Neutrophil (primary cell): Measurements from ENCODE around the gene ANKRD55.

Experiments used
- H3K27ac ChIP-seq: fragments of 200-600 bp; sonication (generic); 2 replicates; pipeline ENCODE4 v1.5.1; 2016; ENCODE audit warnings: mild to moderate bottlenecking, moderate library complexity
- H3K27me3 ChIP-seq: fragments of 200-600 bp; sonication (generic); 2 replicates; pipeline ENCODE4 v1.6.0; 2016; ENCODE audit warnings: mild to moderate bottlenecking
- H3K36me3 ChIP-seq: fragments of 200-600 bp; sonication (generic); 2 replicates; pipeline ENCODE4 v1.5.1; 2017
- H3K4me1 ChIP-seq, 2 experiments: fragments of 200-600 bp in 1 of 2; sonication (generic) in 1 of 2; 1 replicate in 1 of 2; 2 replicates in 1 of 2; pipeline versions ENCODE4 v1.5.1 to v1.6.1; 2013 to 2016; ENCODE audit warnings: low read depth in 1 of 2, low read length in 1 of 2, mild to moderate bottlenecking in 1 of 2, moderate library complexity in 1 of 2; ENCODE audit not compliant: control insufficient read depth in 1 of 2, insufficient read depth in 1 of 2
- H3K4me3 ChIP-seq, 2 experiments: fragments of 200-600 bp in 1 of 2; sonication (generic) in 1 of 2; 1 replicate in 1 of 2; 2 replicates in 1 of 2; pipeline ENCODE4 v1.5.1; 2013 to 2016; ENCODE audit warnings: low read depth in 1 of 2, low read length in 1 of 2, mild to moderate bottlenecking in 1 of 2, moderate library complexity in 1 of 2
- H3K9me3 ChIP-seq: fragments of 200-600 bp; sonication (generic); 2 replicates; pipeline ENCODE4 v1.5.1; 2016
- TF ChIP-seq, protein P1 (sequence below): fragments of 200-600 bp; sonication (generic); IDR thresholded peaks from 2 replicates; pipeline ENCODE4 v1.5.1; 2016; ENCODE audit warnings: antibody characterized with exemption

ANKRD55 gene

DNA sequence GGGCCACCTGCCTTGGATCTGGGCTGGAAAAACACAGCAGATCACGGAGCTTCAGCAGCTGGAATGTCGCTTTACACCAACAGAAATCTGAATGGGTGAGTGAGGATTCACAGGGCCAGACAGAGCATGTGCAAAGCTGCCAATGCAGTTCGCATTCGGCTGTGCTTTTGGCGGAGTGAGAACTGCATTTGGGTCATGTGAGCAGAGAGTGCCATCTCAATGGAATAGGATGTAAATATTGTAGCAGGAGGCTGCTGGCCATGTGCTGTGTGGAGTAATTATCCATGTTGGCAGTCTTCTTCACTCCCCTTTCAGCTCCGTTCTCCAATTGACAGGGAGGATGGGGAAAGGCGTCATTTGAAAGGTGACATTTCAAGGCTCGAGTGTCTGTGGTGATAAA lies at the start of gene ANKRD55:
Gene ANKRD55, minus strand, starts transcription at position 101 of the 400 bp plus-strand sequence. CDS start 417 bp downstream, outside the sequence.
- no peak within 1 kb of the TSS for H3K27ac ChIP-seq
- H3K4me3 ChIP-seq = no peak within 1 kb of the TSS
- H3K4me1 ChIP-seq = no peaks in the 10 kb centered on the region
- H3K36me3 ChIP-seq = no peaks in the 10 kb centered on the region
- no peaks in the 10 kb centered on the region for H3K9me3 ChIP-seq
- H3K27me3 ChIP-seq = peaks cover 24% of the 10 kb centered on the region
- TF ChIP-seq, protein P1, sequence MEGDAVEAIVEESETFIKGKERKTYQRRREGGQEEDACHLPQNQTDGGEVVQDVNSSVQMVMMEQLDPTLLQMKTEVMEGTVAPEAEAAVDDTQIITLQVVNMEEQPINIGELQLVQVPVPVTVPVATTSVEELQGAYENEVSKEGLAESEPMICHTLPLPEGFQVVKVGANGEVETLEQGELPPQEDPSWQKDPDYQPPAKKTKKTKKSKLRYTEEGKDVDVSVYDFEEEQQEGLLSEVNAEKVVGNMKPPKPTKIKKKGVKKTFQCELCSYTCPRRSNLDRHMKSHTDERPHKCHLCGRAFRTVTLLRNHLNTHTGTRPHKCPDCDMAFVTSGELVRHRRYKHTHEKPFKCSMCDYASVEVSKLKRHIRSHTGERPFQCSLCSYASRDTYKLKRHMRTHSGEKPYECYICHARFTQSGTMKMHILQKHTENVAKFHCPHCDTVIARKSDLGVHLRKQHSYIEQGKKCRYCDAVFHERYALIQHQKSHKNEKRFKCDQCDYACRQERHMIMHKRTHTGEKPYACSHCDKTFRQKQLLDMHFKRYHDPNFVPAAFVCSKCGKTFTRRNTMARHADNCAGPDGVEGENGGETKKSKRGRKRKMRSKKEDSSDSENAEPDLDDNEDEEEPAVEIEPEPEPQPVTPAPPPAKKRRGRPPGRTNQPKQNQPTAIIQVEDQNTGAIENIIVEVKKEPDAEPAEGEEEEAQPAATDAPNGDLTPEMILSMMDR = no peak

DNA sequence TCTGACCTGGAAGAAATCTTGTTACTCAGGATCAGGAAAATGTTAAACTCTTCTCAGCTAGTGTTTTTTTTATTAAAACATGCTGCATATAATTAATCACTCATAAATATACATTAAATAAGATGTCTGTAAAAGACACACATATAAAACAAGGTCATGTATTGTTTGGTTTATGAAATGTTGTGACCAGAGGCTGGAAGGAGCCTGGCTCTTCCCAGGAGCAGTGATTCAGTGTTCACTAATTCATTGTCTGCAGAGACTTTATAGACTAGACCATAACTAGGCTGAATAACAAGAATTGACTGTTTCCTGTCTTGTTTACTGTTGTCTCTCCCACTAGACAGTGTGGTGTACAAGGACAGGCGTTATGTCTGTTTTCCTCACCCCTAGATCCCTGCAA lies 49.1 kb upstream of the ANKRD55 start:
- Histone ChIP-seq H3K36me3 (no peaks in the 10 kb centered on the region), H3K27me3 (no peaks in the 10 kb centered on the region), H3K4me1 (no peaks in the 10 kb centered on the region), H3K4me3 (no peak overlapping the region), H3K9me3 (no peaks in the 10 kb centered on the region), H3K27ac (no peak overlapping the region)
- TF ChIP-seq, protein P1 = no peak

- H3K4me3 ChIP-seq = no peak overlapping the region
- TF ChIP-seq, protein P1 = no peak
- H3K36me3 ChIP-seq = no peaks in the 10 kb centered on the region
- no peaks in the 10 kb centered on the region for H3K9me3 ChIP-seq
- H3K27ac ChIP-seq = no peak overlapping the region
- H3K4me1 ChIP-seq = no peaks in the 10 kb centered on the region
- no peaks in the 10 kb centered on the region for H3K27me3 ChIP-seq
Observed at GRCh38 chr5:56281489-56282165, 48.5 kb upstream of the ANKRD55 start.

DNA sequence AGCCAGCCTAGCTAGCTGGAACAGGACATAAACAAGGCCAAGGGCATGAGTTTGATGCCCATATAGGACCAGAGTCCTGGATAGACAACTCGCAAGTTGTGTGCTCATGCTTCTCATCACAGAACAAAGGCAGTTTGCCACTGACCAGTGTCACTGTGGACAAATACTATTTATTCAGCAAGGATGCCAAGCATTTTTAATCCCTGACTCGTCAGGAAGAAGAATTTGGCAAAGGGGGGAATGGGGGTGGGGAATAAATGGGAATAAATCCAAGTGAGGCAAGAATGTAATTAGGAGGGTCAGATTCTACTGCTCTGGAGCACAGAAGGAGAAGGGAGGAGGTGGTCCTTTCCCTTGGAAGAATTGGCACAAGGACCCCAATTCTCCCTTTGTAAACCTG lies 46.8 kb upstream of the ANKRD55 start:
- Histone ChIP-seq H3K4me3 (no peak overlapping the region), H3K27me3 (no peaks in the 10 kb centered on the region), H3K27ac (no peak overlapping the region), H3K36me3 (no peaks in the 10 kb centered on the region), H3K9me3 (no peaks in the 10 kb centered on the region), H3K4me1 (no peaks in the 10 kb centered on the region)
- TF ChIP-seq, protein P1 = no peak

DNA sequence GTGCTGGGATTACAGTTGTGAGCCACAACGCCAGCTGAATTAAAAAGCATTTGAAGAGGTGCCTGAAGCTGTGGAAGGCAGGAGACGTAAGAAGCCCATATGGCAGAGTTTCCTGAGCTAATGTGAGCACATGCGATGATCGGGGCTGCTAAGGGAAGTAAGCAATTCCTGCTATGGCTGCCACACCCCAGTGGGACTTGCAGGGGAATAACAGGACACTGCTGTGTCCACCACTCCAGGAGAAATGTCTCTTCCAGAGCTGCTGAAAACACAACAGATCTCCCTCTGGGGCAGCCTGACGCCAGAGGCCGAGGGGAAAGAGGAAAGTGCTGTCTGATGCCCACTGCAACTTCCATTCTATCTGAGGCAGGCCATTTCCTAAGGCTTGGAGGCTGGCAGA lies 46.2 kb upstream of the ANKRD55 start:
- Histone ChIP-seq H3K27me3 (no peaks in the 10 kb centered on the region), H3K4me1 (no peaks in the 10 kb centered on the region), H3K9me3 (no peaks in the 10 kb centered on the region), H3K36me3 (no peaks in the 10 kb centered on the region), H3K27ac (no peak overlapping the region), H3K4me3 (no peak overlapping the region)
- TF ChIP-seq, protein P1 = no peak
